K562 (cell line): Measurements from ENCODE around the gene TRMT2A. TPM values are rescaled to one million over a fixed set of nuclear protein-coding genes. Genes with fewer than 3 reads are reported as not detected.

ENCODE experiments used
- BMI1 ChIP-seq: fragments of 150-350 bp; IDR thresholded peaks from 2 replicates; pipeline ENCODE4 v1.6.1; 2014; ENCODE audit warnings: low read length
- CBFA2T2 ChIP-seq: fragments of 450-650 bp; conservative IDR thresholded peaks from 2 replicates; pipeline ENCODE4 v1.6.1; 2017; ENCODE audit warnings: mild to moderate bottlenecking
- CREB3L1 ChIP-seq: fragments of 450-650 bp; IDR thresholded peaks from 2 replicates; pipeline ENCODE4 v1.6.1; 2014; ENCODE audit warnings: low read depth, mild to moderate bottlenecking, moderate library complexity, borderline replicate concordance
- CUX1 ChIP-seq: fragments of 200-800 bp; sonication (Bioruptor generic); IDR thresholded peaks from 2 replicates; pipeline ENCODE4 v1.6.1; 2016; ENCODE audit warnings: missing genetic modification characterization, missing compliant biosample characterization
- FOS ChIP-seq: IDR thresholded peaks from 3 replicates; pipeline ENCODE4 v1.6.1; 2011; ENCODE audit not compliant: insufficient read length; ENCODE audit errors: extremely low read depth
- HINFP ChIP-seq: fragments of 450-650 bp; conservative IDR thresholded peaks from 2 replicates; pipeline ENCODE4 v1.6.1; 2016; ENCODE audit warnings: missing genetic modification characterization, low read depth, mild to moderate bottlenecking, control low read depth, missing compliant biosample characterization
- KLF6 ChIP-seq: fragments of 250-450 bp; sonication (Bioruptor Pico); IDR thresholded peaks from 2 replicates; pipeline ENCODE4 v1.4.0; 2020; ENCODE audit warnings: mild to moderate bottlenecking, moderate library complexity, borderline replicate concordance
- MLLT1 ChIP-seq, 2 experiments: fragments of 450-650 bp; IDR thresholded peaks; 2 replicates each; pipeline ENCODE4 v1.6.1; 2016
- NR2C2 ChIP-seq, 2 experiments: fragments of 200-800 bp in 1 of 2; sonication (Bioruptor generic) in 1 of 2; sonication (generic) in 1 of 2; formaldehyde crosslinking in 1 of 2; IDR thresholded peaks; 2 replicates each; pipeline versions ENCODE4 v1.6.1 to v1.8.0; 2016 to 2022; ENCODE audit warnings: mild to moderate bottlenecking in 1 of 2, missing compliant biosample characterization in 1 of 2, missing genetic modification characterization in 1 of 2, missing genetic modification reagents in 1 of 2
- ZNF146 ChIP-seq: IDR thresholded peaks from one replicate; pipeline ENCODE4 v1.6.1; 2018; ENCODE audit warnings: missing compliant biosample characterization; ENCODE audit not compliant: unreplicated experiment
- ZNF655 ChIP-seq: fragments of 250-450 bp; sonication (Bioruptor Pico); IDR thresholded peaks from 2 replicates; pipeline ENCODE4 v1.5.0; 2021
- ZNF740 ChIP-seq, 3 experiments: fragments of 200-800 bp in 1 of 3; sonication (Bioruptor generic) in 1 of 3; sonication (generic) in 1 of 3; formaldehyde crosslinking in 1 of 3; IDR thresholded peaks; 2 replicates each; pipeline versions ENCODE4 v1.6.1 to v1.8.0; 2016 to 2022; ENCODE audit warnings: mild to moderate bottlenecking in 2 of 3, missing compliant biosample characterization in 2 of 3, missing genetic modification characterization in 2 of 3, missing genetic modification reagents in 1 of 3
- polyA plus RNA-seq, 8 experiments: library from polyadenylated mRNA; depleted of rRNA in 4 of 8; stranded (reverse) in 5 of 8; unstranded in 3 of 8; fragments of >200 nt; fragmentation: Nextera tagmentation in 2 of 8; fragmentation: Illumina TruSeq in 1 of 8; extraction: Ambion mirVana in 2 of 8; extraction: Trizol in 1 of 8; gene quantifications; 2 replicates each; pipeline versions ENCODE4 v1.2.1 to v1.2.3, GENCODE V29; 2011 to 2014; ENCODE audit warnings: inconsistent platforms in 1 of 8, missing spikeins in 1 of 8
- total RNA-seq, 7 experiments: library from RNA; depleted of rRNA in 6 of 7; stranded (reverse); fragments of >200 nt in 6 of 7; fragmentation: Illumina TruSeq in 2 of 7; extraction: Trizol in 2 of 7; gene quantifications; 2 replicates each; pipeline versions ENCODE4 v1.2.1 to v1.2.3, GENCODE V29; 2011 to 2021; ENCODE audit warnings: low replicate concordance in 1 of 7

TRMT2A gene
- total and polyA plus RNA-seq, 9 of the 15 experiments (the other 6 are each of a cell fraction or from before 2014, with no cell fraction given), result 1.6 to 265 (median 140) TPM

GRCh38 chr22:20131859-20132685, 15.0 kb upstream of the TRMT2A start (continued):
- TF ChIP-seq ZNF740 (CRISPR knock-in tag; IDR thresholded peaks at IDR 0.05) (no peak), ZNF740 (tag; IDR thresholded peaks at IDR 0.05) (no peak), KLF6 (0 out of 2 replicates have a peak, but pooled peaks have one; percentile 38), BMI1 (no peak), MLLT1 (IDR thresholded peaks at IDR 0.05) (no peak), HINFP (tag) (no peak), NR2C2 (CRISPR knock-in tag; IDR thresholded peaks at IDR 0.05) (no peak), NR2C2 (tag; IDR thresholded peaks at IDR 0.05) (no peak), ZNF146 (CRISPR knock-in tag) (peak; percentile 39), ZNF655 (CRISPR knock-in tag) (no peak), CBFA2T2 (no peak), FOS (no peak), CUX1 (CRISPR knock-in tag) (no peak), CREB3L1 (no peak)
